Right atrium auricular region (tissue), 2 donors: Measurements from ENCODE around the gene PALD1. TPM values are rescaled to one million over a fixed set of nuclear protein-coding genes. Genes with fewer than 3 reads are reported as not detected.

Experiments used
- DNase-seq: peaks from one replicate; pipeline ENCODE4 v3.0.0-alpha.2; 2019; ENCODE audit warnings: low spot score
- H3K27ac ChIP-seq, 2 donors: fragments of 200-600 bp; sonication (generic); 1 replicate in 1 of 2; 2 replicates in 1 of 2; pipeline ENCODE4 v1.5.1; 2016 to 2019
- H3K27me3 ChIP-seq, 2 donors: fragments of 200-600 bp; sonication (generic); one replicate each; pipeline versions ENCODE4 v1.5.1 to v1.6.0; 2017 to 2019
- H3K36me3 ChIP-seq: fragments of 200-600 bp; sonication (generic); one replicate; pipeline ENCODE4 v1.5.1; 2016
- H3K4me1 ChIP-seq, 2 donors: fragments of 200-600 bp; sonication (generic); one replicate each; pipeline versions ENCODE4 v1.5.1 to v1.6.0; 2017 to 2019
- H3K4me3 ChIP-seq, 2 donors: fragments of 200-600 bp; sonication (generic); 1 replicate in 1 of 2; 2 replicates in 1 of 2; pipeline ENCODE4 v1.5.1; 2017 to 2019; ENCODE audit warnings: mild to moderate bottlenecking in 1 of 2, moderate library complexity in 1 of 2
- H3K9me3 ChIP-seq, 2 donors: fragments of 200-600 bp; sonication (generic); one replicate each; pipeline ENCODE4 v1.5.1; 2019
- total RNA-seq, 2 donors: library from RNA; depleted of rRNA; stranded (reverse); fragments of >200 nt; gene quantifications; one replicate each; pipeline ENCODE4 v1.1.0, GENCODE V29; 2016
- TF ChIP-seq, protein P1 (sequence below), 2 donors: fragments of 200-600 bp; sonication (generic); IDR thresholded peaks; one replicate each; pipeline ENCODE4 v1.5.1; 2019; ENCODE audit warnings: antibody characterized with exemption in 2 of 2

The PALD1 gene
- total RNA-seq, 2 donors from 2014 or later: 4.9 to 8.5 TPM

DNA sequence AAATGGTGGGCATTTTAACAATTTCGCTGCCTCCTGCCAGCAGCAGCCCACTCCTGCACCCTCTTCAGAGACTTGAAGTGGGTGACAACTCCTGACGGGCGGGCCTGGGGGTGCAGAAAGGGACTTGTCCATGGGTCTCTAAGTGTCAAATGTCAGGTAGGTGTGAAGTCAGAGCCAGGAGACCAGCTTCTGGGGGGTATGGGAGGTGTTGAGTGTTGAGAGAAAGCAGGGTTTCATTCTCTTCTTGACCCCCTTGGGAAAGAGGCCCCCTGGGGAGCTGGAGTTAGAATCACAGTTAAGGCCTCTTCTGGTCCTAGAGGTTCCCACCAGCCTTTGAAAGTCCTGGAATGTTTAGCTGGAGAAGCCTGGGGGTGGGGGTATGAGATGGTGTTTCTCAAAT is 11.6 kb upstream of the PALD1 start:
- H3K4me3 ChIP-seq: no peak overlapping the region
- DNase-seq: no peak
- peaks cover 0 to 27% of the 10 kb centered on the region in 2 donors for H3K4me1 ChIP-seq
- H3K9me3 ChIP-seq: no peaks in the 10 kb centered on the region
- H3K27ac ChIP-seq: no peak overlapping the region
- TF ChIP-seq, protein P1, sequence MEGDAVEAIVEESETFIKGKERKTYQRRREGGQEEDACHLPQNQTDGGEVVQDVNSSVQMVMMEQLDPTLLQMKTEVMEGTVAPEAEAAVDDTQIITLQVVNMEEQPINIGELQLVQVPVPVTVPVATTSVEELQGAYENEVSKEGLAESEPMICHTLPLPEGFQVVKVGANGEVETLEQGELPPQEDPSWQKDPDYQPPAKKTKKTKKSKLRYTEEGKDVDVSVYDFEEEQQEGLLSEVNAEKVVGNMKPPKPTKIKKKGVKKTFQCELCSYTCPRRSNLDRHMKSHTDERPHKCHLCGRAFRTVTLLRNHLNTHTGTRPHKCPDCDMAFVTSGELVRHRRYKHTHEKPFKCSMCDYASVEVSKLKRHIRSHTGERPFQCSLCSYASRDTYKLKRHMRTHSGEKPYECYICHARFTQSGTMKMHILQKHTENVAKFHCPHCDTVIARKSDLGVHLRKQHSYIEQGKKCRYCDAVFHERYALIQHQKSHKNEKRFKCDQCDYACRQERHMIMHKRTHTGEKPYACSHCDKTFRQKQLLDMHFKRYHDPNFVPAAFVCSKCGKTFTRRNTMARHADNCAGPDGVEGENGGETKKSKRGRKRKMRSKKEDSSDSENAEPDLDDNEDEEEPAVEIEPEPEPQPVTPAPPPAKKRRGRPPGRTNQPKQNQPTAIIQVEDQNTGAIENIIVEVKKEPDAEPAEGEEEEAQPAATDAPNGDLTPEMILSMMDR (IDR thresholded peaks at IDR 0.05): no peak
- no peaks in the 10 kb centered on the region for H3K27me3 ChIP-seq
- no peaks in the 10 kb centered on the region for H3K36me3 ChIP-seq

DNA sequence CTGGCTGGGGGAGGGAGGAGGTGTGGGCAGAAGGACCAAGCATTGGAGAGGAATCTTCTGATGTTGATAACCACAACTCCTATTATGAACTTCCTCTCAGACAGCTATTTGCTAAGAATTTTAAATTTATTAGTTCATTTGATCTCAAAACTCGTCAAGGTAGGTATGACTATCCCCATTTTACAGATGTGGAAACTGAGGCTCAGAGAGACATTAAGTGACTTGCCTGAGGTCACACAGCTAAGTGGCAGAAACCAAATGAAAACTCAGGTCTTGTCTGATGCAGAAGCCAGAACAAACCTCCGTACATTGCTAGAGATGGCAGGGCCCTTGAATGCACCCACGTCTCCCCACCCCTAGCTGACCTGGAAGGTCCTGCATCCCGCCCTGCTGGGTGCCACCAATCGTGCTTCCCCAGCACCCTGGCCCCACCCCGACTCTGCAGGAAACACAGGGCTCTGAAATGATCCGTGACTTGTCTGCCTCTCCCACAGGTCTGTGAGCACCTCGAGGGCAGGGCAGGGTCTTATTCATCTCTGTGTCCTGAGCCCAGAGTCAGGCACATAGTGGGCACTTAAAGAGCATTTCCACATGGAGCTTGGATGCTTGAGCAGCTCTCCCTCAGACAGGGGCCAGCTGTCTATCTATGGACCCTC is 5.6 kb upstream of the PALD1 start:
- no peaks in the 10 kb centered on the region for H3K27me3 ChIP-seq
- H3K27ac ChIP-seq: no peak overlapping the region
- peaks cover 0 to 16% of the 10 kb centered on the region in 2 donors for H3K4me1 ChIP-seq
- no peaks in the 10 kb centered on the region for H3K9me3 ChIP-seq
- no peak overlapping the region for H3K4me3 ChIP-seq
- DNase-seq: no peak
- H3K36me3 ChIP-seq: no peaks in the 10 kb centered on the region
- TF ChIP-seq, protein P1 (IDR thresholded peaks at IDR 0.05): no peak

GRCh38 chr10:70474780-70475179 is 3.8 kb upstream of the PALD1 start:
- H3K9me3 ChIP-seq: no peaks in the 10 kb centered on the region
- no peak overlapping the region for H3K4me3 ChIP-seq
- no peaks in the 10 kb centered on the region for H3K27me3 ChIP-seq
- no peak for DNase-seq
- peaks cover 0 to 23% of the 10 kb centered on the region in 2 donors for H3K4me1 ChIP-seq
- H3K27ac ChIP-seq: no peak overlapping the region
- no peaks in the 10 kb centered on the region for H3K36me3 ChIP-seq
- TF ChIP-seq, protein P1 (IDR thresholded peaks at IDR 0.05): no peak

- Histone ChIP-seq H3K27me3 (no peaks in the 10 kb centered on the region), H3K9me3 (no peaks in the 10 kb centered on the region), H3K4me3 (no peak overlapping the region), H3K4me1 (peaks cover 0 to 31% of the 10 kb centered on the region in 2 donors), H3K27ac (no peak overlapping the region), H3K36me3 (no peaks in the 10 kb centered on the region)
- TF ChIP-seq, protein P1 (IDR thresholded peaks at IDR 0.05): no peak
- no peak for DNase-seq
These were observed 2.9 kb upstream of the PALD1 start for GRCh38 chr10:70475661-70476060.

DNA sequence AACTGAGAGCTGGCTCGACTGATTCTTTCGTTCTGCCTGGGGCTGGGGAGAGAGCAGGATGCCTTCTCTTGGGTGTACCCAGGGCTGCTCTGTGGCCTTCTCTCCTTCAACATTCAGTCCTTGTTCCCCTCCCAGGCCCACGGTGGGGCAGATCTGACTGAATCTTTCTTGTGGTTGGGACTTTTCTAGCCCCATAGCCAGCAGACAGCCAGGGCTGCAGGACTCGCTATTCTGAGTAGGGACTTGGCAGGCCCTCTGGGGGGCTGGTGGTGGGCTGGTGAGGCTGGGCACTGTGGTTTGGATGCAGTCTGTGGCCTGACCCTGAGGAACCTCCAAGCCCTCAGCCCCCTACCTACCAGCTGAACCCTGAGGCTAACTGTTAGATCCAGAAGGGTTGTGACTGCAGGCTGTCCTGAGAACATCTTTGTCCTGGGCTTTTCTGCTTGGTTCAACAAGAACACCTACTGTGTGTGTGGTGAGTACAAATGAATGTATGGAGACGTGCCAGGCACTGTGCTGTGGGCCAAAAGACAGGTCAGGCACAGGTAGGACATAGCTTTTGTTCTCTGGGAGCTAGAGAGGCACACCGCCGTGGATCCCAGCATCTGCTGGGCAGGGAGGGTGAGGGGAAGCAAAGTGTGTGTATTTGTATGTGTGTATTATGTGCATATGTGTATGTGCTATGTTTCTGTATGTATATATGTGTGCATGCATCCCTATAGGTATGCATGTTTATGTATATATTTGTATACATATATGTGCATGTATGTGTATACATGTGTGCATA is 2.1 kb upstream of the PALD1 start:
- Histone ChIP-seq H3K27me3 (no peaks in the 10 kb centered on the region), H3K9me3 (no peaks in the 10 kb centered on the region), H3K36me3 (no peaks in the 10 kb centered on the region), H3K4me1 (peaks cover 0 to 39% of the 10 kb centered on the region in 2 donors), H3K4me3 (no peak overlapping the region), H3K27ac (no peak overlapping the region)
- TF ChIP-seq, protein P1 (IDR thresholded peaks at IDR 0.05): no peak
- DNase-seq: no peak
